Measurements from ENCODE around the gene OR4L1.

DNA sequence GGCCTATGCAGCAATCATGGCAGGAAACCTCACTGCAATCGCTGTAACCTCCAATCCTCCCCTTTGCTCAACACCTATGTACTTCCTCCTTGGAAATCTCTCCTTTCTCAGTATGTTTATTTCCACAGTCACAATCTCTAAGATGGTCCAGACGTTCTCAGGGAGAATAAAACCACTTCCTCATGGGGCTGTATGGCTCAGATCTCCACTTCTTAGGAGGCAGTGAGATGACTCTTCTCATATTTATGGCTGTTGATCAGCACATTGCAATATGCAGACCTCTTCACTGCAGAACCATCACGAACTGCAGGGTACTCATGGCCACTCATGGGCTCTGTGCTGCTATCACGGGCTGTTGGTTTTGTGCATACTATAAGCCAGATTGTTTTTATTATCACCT is 33.6 kb downstream of the OR4L1 start:
- TF ChIP-seq, protein P1, sequence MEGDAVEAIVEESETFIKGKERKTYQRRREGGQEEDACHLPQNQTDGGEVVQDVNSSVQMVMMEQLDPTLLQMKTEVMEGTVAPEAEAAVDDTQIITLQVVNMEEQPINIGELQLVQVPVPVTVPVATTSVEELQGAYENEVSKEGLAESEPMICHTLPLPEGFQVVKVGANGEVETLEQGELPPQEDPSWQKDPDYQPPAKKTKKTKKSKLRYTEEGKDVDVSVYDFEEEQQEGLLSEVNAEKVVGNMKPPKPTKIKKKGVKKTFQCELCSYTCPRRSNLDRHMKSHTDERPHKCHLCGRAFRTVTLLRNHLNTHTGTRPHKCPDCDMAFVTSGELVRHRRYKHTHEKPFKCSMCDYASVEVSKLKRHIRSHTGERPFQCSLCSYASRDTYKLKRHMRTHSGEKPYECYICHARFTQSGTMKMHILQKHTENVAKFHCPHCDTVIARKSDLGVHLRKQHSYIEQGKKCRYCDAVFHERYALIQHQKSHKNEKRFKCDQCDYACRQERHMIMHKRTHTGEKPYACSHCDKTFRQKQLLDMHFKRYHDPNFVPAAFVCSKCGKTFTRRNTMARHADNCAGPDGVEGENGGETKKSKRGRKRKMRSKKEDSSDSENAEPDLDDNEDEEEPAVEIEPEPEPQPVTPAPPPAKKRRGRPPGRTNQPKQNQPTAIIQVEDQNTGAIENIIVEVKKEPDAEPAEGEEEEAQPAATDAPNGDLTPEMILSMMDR (IDR thresholded peaks at IDR 0.05; ENCODE audit: low read length): no peak
- TF ChIP-seq EZH2 (IDR thresholded peaks at IDR 0.05; ENCODE audit: borderline replicate concordance, low read length): no peak
